ENCODE data around the gene TNFRSF1B. TPM values are rescaled to one million over a fixed set of nuclear protein-coding genes. Genes with fewer than 3 reads are reported as not detected.

Gene TNFRSF1B
- total RNA-seq, 4 donors from 2014 or later, result 2.1 to 17.5 (median 10.3) TPM

DNA sequence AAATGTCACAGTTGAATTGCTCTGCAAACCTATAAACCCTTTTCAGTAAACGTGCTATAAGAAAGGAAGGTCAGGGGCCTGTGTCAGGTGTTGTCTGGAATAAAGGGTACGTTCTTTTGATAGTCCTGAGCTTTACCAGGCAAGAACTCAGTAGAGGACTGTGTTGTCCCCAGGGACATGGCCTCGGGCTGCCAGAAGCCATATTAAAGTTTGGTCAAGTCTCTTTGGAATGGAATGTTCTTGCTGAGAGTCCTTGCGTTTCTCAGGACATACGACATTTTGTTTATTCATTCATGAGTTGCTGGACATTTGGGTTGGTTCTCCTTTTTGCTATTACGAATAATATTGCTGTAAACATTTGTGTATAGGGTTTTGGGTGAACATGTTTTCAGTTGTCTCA, 79.8 kb downstream of the TNFRSF1B start:
- intact Hi-C loops (cut with DNase I), result no loop called here
- WGBS, 2 donors, result 86 to 88% methylated on average over 6 of the region's 6 CpGs

DNA sequence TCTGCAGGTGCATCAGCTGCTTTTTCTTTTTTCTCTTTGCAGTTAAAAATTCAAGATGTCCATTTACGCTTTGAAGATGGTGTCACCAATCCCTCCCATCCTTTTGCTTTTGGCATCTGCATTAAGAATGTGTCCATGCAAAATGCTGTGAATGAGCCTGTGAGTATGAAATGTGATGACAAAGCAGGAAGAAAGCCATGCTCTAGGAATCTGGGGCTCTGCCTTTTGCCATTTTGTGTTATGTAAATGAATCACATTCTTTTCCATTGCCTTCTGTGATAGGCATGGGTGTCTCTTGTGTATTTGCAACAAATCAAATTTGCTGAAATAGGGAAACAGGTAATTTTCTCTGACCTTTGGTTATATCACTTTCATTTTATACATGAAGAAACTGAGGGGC, 82.4 kb downstream of the TNFRSF1B start:
- intact Hi-C loops (cut with DNase I), result no loop called here

More for the DNA sequence above, 79.8 kb downstream of the TNFRSF1B start:
- peak overlapping the region in 2 of 4 donors; percentile 80 to 83 for H3K27ac ChIP-seq
- no peak overlapping the region for H3K4me3 ChIP-seq
- H3K36me3 ChIP-seq, result peaks cover 5 to 100% (median 26%) of the 10 kb centered on the region in 3 donors
- no peaks in the 10 kb centered on the region for H3K9me3 ChIP-seq
- TF ChIP-seq, protein P1, sequence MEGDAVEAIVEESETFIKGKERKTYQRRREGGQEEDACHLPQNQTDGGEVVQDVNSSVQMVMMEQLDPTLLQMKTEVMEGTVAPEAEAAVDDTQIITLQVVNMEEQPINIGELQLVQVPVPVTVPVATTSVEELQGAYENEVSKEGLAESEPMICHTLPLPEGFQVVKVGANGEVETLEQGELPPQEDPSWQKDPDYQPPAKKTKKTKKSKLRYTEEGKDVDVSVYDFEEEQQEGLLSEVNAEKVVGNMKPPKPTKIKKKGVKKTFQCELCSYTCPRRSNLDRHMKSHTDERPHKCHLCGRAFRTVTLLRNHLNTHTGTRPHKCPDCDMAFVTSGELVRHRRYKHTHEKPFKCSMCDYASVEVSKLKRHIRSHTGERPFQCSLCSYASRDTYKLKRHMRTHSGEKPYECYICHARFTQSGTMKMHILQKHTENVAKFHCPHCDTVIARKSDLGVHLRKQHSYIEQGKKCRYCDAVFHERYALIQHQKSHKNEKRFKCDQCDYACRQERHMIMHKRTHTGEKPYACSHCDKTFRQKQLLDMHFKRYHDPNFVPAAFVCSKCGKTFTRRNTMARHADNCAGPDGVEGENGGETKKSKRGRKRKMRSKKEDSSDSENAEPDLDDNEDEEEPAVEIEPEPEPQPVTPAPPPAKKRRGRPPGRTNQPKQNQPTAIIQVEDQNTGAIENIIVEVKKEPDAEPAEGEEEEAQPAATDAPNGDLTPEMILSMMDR (IDR thresholded peaks at IDR 0.05), result no peak
- no peak for TF ChIP-seq POLR2A (IDR thresholded peaks at IDR 0.05)
- H3K27me3 ChIP-seq, result no peaks in the 10 kb centered on the region
- peaks cover 0 to 34% (median 10%) of the 10 kb centered on the region in 3 donors for H3K4me1 ChIP-seq
- DNase-seq, result no peak

DNA sequence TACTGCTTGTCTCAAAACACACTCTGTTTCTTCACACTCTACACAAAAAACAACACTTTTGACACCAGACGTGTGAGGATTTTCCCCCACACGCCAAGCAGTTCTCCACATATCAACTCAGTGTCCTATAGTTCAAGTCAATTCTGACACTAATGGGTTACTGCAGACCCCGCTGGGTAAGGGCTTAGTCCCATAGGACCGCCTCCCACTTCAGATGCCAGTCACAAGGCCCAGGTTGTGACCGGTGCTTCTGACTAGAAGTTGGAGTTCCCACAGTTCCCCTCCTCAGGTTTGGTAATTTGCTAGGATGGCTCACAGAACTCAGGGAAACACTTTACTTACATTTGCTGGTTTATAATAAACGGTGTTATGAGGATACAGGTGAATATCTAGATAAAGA, 83.0 kb downstream of the TNFRSF1B start:
- Histone ChIP-seq H3K27ac (no peak overlapping the region), H3K36me3 (peaks cover 5 to 100% (median 40%) of the 10 kb centered on the region in 3 donors), H3K4me3 (no peak overlapping the region), H3K4me1 (peaks cover 0 to 23% (median 7%) of the 10 kb centered on the region in 3 donors), H3K27me3 (no peaks in the 10 kb centered on the region), H3K9me3 (no peaks in the 10 kb centered on the region)
- WGBS, 2 donors, result 80 to 90% methylated on average over 5 of the region's 6 CpGs
- DNase-seq, result no peak
- intact Hi-C loops (cut with DNase I), result no loop called here
- TF ChIP-seq, protein P1 (IDR thresholded peaks at IDR 0.05), result no peak
- TF ChIP-seq POLR2A (IDR thresholded peaks at IDR 0.05), result no peak

More for the DNA sequence above, 82.4 kb downstream of the TNFRSF1B start:
- TF ChIP-seq, protein P1 (IDR thresholded peaks at IDR 0.05), result no peak
- no peak for TF ChIP-seq POLR2A (IDR thresholded peaks at IDR 0.05)
- WGBS, 2 donors, result 83 to 100% methylated on average over 1 of the region's 1 CpG
- Histone ChIP-seq H3K36me3 (peaks cover 5 to 100% (median 34%) of the 10 kb centered on the region in 3 donors), H3K9me3 (no peaks in the 10 kb centered on the region), H3K27me3 (no peaks in the 10 kb centered on the region), H3K27ac (no peak overlapping the region), H3K4me1 (peaks cover 0 to 24% (median 7%) of the 10 kb centered on the region in 3 donors), H3K4me3 (no peak overlapping the region)
- DNase-seq, result no peak

DNA sequence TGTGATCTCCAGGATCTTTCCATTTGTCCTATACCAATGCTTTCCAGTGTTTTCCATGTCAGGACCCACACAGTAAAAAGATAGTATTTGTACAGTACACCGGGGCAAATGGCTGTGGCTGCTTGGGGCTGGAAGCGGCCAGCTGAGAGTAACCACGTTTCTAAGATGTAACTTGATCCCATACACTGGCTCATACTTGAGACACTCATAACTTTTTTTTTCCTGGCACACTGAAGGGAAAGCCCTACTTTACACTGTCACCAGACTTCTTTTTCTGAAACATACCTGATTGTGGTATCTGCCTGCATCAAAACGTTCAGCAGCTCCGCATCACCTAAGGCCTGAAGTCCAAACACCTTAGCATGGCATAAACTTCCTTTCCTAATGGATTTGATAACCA, 84.7 kb downstream of the TNFRSF1B start:
- H3K27ac ChIP-seq, result no peak overlapping the region
- intact Hi-C loops (cut with DNase I), result no loop called here
- H3K4me3 ChIP-seq, result no peak overlapping the region
- TF ChIP-seq, protein P1 (IDR thresholded peaks at IDR 0.05), result no peak
- no peak for TF ChIP-seq POLR2A (IDR thresholded peaks at IDR 0.05)
- no peaks in the 10 kb centered on the region for H3K9me3 ChIP-seq
- WGBS, 2 donors, result 75 to 81% methylated on average over 5 of the region's 5 CpGs
- H3K4me1 ChIP-seq, result peaks cover 0 to 10% (median 0%) of the 10 kb centered on the region in 3 donors
- H3K36me3 ChIP-seq, result peaks cover 10 to 100% (median 51%) of the 10 kb centered on the region in 3 donors
- DNase-seq, result no peak
- H3K27me3 ChIP-seq, result no peaks in the 10 kb centered on the region

DNA sequence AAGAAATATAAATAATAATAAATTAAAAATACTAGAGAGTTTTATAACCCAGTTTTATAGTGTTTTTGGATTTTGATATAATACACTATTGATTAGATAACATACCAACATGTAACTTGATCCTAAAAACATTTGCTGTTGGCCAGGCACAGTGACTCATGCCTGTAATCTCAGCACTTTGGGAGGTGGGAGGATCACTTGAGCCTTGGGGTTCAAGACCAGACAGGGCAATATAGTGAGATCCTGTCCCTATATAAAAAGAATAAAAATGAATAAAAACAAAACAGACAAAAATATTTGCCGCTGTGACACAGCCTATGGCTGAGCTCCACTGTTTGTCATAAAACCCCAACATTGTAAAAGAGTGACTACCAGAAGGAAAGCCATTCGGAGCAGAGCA, 89.1 kb downstream of the TNFRSF1B start:
- intact Hi-C loops (cut with DNase I), result no loop called here
- H3K36me3 ChIP-seq, result peaks cover 25 to 100% (median 65%) of the 10 kb centered on the region in 3 donors

More for the DNA sequence above, 89.1 kb downstream of the TNFRSF1B start:
- TF ChIP-seq, protein P1 (IDR thresholded peaks at IDR 0.05), result no peak
- no peak for TF ChIP-seq POLR2A (IDR thresholded peaks at IDR 0.05)
- Histone ChIP-seq H3K4me3 (no peak overlapping the region), H3K4me1 (peaks cover 0 to 9% (median 0%) of the 10 kb centered on the region in 3 donors), H3K27ac (no peak overlapping the region), H3K9me3 (no peaks in the 10 kb centered on the region), H3K27me3 (no peaks in the 10 kb centered on the region)
- DNase-seq, result no peak
- 93 to 97% methylated on average over 2 of the region's 2 CpGs for WGBS, 2 donors
